ENCODE results near the gene CASP3.

CASP3 gene

DNA sequence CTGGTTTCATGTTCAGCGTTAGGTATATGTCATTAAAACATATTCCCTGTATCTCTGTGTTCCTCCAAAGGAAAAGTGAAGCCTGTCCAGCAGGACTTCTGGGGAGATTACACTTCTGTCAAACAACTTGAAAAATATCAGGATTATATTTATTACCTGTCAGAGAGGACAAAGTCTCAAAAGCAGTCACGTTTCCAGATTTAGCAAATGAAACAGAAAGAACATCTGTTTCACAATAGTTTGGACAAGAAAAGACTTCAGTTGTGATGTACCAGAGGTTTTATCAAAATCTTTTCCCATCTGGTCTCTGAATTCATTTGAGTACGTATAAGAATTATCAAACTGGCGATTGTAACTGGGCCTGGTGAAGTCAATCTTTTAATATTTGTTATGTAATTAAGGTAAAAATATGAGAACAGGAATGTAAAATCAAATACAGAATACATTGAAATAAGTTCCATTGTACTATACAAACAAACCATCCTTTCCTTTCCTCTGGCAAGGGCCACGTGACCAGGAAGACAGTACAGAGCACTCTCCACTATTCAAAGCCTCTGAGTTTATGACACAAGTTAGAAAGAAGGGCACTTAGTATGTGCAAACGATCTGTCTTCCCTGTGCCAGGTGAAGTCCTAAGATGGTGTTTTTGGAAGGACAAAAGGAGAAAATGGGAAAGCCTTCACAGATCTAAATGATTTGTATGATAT is 3.2 kb downstream of the CASP3 start:
- TF ChIP-seq POLR2AphosphoS5 (IDR thresholded peaks at IDR 0.05; ENCODE audit: low read depth, low read length) (no peak), SIN3A (IDR thresholded peaks at IDR 0.05; ENCODE audit: borderline replicate concordance, insufficient read depth, low read length) (no peak), TAF1 (IDR thresholded peaks at IDR 0.05; ENCODE audit: borderline replicate concordance, insufficient read depth, low read length) (no peak), FOXP2 (optimal IDR thresholded peaks at IDR 0.05; ENCODE audit: borderline replicate concordance, extremely low read depth, extremely low read length, insufficient read depth) (no peak)
- TF ChIP-seq, protein P1, sequence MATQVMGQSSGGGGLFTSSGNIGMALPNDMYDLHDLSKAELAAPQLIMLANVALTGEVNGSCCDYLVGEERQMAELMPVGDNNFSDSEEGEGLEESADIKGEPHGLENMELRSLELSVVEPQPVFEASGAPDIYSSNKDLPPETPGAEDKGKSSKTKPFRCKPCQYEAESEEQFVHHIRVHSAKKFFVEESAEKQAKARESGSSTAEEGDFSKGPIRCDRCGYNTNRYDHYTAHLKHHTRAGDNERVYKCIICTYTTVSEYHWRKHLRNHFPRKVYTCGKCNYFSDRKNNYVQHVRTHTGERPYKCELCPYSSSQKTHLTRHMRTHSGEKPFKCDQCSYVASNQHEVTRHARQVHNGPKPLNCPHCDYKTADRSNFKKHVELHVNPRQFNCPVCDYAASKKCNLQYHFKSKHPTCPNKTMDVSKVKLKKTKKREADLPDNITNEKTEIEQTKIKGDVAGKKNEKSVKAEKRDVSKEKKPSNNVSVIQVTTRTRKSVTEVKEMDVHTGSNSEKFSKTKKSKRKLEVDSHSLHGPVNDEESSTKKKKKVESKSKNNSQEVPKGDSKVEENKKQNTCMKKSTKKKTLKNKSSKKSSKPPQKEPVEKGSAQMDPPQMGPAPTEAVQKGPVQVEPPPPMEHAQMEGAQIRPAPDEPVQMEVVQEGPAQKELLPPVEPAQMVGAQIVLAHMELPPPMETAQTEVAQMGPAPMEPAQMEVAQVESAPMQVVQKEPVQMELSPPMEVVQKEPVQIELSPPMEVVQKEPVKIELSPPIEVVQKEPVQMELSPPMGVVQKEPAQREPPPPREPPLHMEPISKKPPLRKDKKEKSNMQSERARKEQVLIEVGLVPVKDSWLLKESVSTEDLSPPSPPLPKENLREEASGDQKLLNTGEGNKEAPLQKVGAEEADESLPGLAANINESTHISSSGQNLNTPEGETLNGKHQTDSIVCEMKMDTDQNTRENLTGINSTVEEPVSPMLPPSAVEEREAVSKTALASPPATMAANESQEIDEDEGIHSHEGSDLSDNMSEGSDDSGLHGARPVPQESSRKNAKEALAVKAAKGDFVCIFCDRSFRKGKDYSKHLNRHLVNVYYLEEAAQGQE (IDR thresholded peaks at IDR 0.05; ENCODE audit: insufficient read depth in 1 of 2, low read depth in 2 of 2, low read length in 2 of 2): no peak

DNA sequence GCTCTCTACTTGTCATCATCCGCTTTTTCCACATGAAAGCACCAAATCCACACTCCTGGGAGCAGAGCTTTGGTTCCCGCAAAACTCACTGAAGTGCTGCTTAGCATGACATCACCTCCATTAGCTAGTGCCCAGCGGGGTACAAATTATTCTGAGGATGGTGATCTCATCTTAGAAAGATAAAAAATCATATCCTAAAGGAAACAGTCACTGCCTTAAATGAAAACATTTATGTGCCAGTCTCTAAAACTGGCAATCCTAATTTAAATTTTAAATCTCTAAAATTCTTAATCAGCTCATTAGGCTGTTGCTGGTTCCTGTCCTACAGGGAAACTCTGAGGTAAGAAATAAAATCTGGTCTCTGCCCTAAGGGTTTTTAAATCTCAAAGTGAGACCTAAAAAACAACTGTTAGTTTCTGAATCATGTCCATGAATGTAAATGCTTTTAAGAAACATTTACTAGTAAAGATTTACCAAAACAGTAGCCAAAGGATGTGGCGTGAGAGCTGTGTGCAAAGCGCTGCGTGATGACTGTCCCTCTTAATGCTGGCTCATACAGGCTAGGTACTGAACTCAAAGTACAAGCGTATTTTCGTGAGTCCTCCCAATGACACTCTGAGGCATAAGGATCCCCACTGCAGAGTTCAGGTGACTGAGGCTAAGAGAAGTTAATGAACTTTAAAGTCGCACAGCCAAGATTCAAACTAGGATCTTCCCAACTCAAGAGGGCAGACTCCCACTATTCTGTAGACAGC is 4.5 kb downstream of the CASP3 start:
- TF ChIP-seq SIN3A (IDR thresholded peaks at IDR 0.05; ENCODE audit: borderline replicate concordance, insufficient read depth, low read length) (no peak), POLR2AphosphoS5 (IDR thresholded peaks at IDR 0.05; ENCODE audit: low read depth, low read length) (no peak), FOXP2 (optimal IDR thresholded peaks at IDR 0.05; ENCODE audit: borderline replicate concordance, extremely low read depth, extremely low read length, insufficient read depth) (no peak), TAF1 (IDR thresholded peaks at IDR 0.05; ENCODE audit: borderline replicate concordance, insufficient read depth, low read length) (no peak)
- TF ChIP-seq, protein P1 (IDR thresholded peaks at IDR 0.05; ENCODE audit: insufficient read depth in 1 of 2, low read depth in 2 of 2, low read length in 2 of 2): no peak

DNA sequence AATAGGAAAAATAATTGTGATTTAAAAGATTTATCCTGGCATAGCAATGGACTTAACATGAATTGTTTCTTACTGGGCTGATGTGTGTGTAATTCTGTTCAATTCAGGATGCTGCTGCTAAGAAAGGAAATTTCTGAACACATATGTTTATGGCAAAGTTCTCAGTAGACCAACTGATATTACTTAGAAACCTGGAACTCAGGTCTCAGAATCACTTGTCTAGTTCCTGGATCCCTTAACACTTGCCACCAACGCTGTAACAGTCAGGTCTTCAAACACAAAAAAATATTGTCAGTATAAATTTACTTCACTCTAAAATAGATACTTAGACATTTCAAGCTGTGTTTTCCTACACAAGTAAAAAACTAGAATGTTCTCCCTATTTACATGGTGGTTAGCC is 5.5 kb downstream of the CASP3 start:
- TF ChIP-seq TAF1 (IDR thresholded peaks at IDR 0.05; ENCODE audit: borderline replicate concordance, insufficient read depth, low read length): no peak

DNA sequence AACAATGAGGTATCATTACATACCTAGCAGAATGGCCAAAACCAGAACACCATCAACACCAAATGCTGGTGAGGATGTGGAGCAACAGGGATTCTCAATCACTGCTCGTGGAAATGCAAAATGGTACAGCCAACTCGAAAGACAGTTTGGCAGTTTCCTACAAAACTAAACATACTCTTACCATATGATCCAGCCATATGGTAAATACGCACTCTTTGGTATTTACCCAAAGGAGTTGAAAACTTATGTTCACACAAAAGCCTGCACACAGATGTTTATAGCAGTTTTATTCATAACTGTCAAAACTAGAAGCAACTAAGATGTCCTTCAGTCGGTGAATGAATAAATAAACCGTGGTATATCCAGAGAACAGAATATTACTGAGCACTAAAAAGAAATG is 7.8 kb downstream of the CASP3 start:
- TF ChIP-seq, protein P1 (IDR thresholded peaks at IDR 0.05; ENCODE audit: insufficient read depth in 1 of 2, low read depth in 2 of 2, low read length in 2 of 2): no peak
- TF ChIP-seq FOXP2 (optimal IDR thresholded peaks at IDR 0.05; ENCODE audit: borderline replicate concordance, extremely low read depth, extremely low read length, insufficient read depth) (no peak), TAF1 (IDR thresholded peaks at IDR 0.05; ENCODE audit: borderline replicate concordance, insufficient read depth, low read length) (no peak), POLR2AphosphoS5 (IDR thresholded peaks at IDR 0.05; ENCODE audit: low read depth, low read length) (no peak), SIN3A (IDR thresholded peaks at IDR 0.05; ENCODE audit: borderline replicate concordance, insufficient read depth, low read length) (no peak)

DNA sequence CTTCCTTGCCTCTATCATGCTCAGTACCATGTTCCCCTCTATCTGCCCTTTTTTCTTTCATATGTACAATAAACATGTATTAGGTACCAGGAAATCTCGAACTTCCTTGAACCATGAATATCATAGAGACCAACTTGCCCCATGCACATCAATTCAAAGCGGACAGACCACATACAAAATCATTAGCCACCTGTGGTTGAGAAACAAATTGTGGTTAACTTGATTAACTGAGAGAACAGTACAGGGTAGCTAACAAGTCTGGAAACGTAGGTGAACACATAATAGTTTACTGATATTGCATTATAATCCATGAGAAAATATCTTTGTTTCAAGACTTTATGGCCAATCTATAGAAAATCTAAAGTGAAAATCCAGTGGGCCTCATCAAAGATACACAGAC is 8.2 kb downstream of the CASP3 start:
- TF ChIP-seq FOXP2 (optimal IDR thresholded peaks at IDR 0.05; ENCODE audit: borderline replicate concordance, extremely low read depth, extremely low read length, insufficient read depth): no peak
- no peak for TF ChIP-seq POLR2AphosphoS5 (IDR thresholded peaks at IDR 0.05; ENCODE audit: low read depth, low read length)
- no peak for TF ChIP-seq SIN3A (IDR thresholded peaks at IDR 0.05; ENCODE audit: borderline replicate concordance, insufficient read depth, low read length)
- no peak for TF ChIP-seq TAF1 (IDR thresholded peaks at IDR 0.05; ENCODE audit: borderline replicate concordance, insufficient read depth, low read length)
- TF ChIP-seq, protein P1 (IDR thresholded peaks at IDR 0.05; ENCODE audit: insufficient read depth in 1 of 2, low read depth in 2 of 2, low read length in 2 of 2): no peak
